PFSK-1 (cell line): ENCODE measurements around the gene FFAR3.

Experiments
- FOXP2 ChIP-seq: optimal IDR thresholded peaks from 2 replicates; pipeline ENCODE3; 2011; ENCODE audit warnings: borderline replicate concordance, control low read depth, inconsistent platforms; ENCODE audit not compliant: insufficient read depth; ENCODE audit errors: extremely low read length, extremely low read depth
- POLR2AphosphoS5 ChIP-seq: IDR thresholded peaks from 2 replicates; pipeline ENCODE4 v1.6.1; 2012; ENCODE audit warnings: low read depth, mild to moderate bottlenecking, control low read depth, low read length, moderate library complexity
- REST ChIP-seq, 2 experiments: IDR thresholded peaks; 2 replicates each; pipeline versions ENCODE4 v1.6.1 to v1.8.0; 2011 to 2012; ENCODE audit warnings: low read depth in 2 of 2, low read length in 2 of 2, control low read depth in 1 of 2, inconsistent platforms in 1 of 2, mild to moderate bottlenecking in 1 of 2, moderate library complexity in 1 of 2; ENCODE audit not compliant: insufficient read depth in 1 of 2
- SIN3A ChIP-seq: IDR thresholded peaks from 2 replicates; pipeline ENCODE4 v1.6.1; 2012; ENCODE audit warnings: mild to moderate bottlenecking, low read length, moderate library complexity, borderline replicate concordance; ENCODE audit not compliant: insufficient read depth
- TAF1 ChIP-seq: IDR thresholded peaks from 2 replicates; pipeline ENCODE4 v1.6.1; 2012; ENCODE audit warnings: low read length, control low read depth, borderline replicate concordance; ENCODE audit not compliant: insufficient read depth

The FFAR3 gene

DNA sequence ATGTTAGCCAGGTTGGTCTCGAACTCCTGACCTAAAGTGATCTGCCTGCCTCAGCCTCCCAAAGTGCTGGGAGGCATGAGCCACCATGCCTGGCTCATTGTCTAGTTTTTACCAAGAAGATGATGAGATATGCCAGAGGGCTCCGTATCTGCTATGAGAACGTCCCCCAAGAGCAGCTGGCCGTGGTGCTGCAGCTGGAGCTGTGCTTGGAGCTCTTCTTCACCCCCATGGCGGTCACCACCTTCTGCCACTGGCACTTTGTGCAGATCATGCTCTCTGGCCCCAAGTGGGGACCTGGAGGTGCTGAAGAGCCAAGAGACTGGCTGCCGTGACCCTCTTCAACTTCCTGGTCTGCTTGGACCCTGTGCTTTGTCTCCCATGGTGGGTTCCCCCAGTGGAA lies 49.4 kb downstream of the FFAR3 start:
- TF ChIP-seq POLR2AphosphoS5 (no peak), REST (IDR thresholded peaks at IDR 0.05; ENCODE audit: insufficient read depth in 1 of 2, low read depth in 2 of 2, low read length in 2 of 2) (peak in 1 of 2 experiments; percentile 16; a peak in 1 of 4 replicates), TAF1 (no peak), FOXP2 (no peak)

- TF ChIP-seq POLR2AphosphoS5 (no peak), REST (IDR thresholded peaks at IDR 0.05; ENCODE audit: insufficient read depth in 1 of 2, low read depth in 2 of 2, low read length in 2 of 2) (no peak), SIN3A (no peak), FOXP2 (no peak), TAF1 (no peak)
Observed at GRCh38 chr19:35408284-35409171, 50.3 kb downstream of the FFAR3 start.

DNA sequence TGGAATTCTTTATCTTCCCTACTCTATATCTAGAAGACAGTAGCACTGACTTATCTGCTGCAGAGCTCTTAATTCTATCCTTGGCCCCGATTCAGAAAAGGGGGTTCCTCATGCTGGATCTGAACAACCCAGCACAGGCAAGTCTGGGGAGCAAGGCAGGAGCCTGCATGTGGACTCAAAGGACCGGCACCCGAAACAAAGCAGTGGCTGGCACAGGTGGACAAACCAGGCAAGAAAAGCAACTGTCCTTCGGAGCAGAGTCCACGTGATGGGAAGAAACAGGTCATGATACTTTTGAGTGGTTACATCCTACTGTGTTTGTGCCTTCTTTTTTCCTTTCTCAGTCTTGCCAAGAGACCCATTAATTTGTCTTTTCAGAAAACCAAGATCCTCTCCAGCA lies 50.9 kb downstream of the FFAR3 start:
- TF ChIP-seq REST (IDR thresholded peaks at IDR 0.05; ENCODE audit: insufficient read depth in 1 of 2, low read depth in 2 of 2, low read length in 2 of 2) (no peak), TAF1 (no peak), POLR2AphosphoS5 (no peak), FOXP2 (no peak), SIN3A (no peak)
